Psoas muscle (tissue), 8 donors: ENCODE measurements around the gene TPPP3. TPM values are rescaled to one million over a fixed set of nuclear protein-coding genes. Genes with fewer than 3 reads are reported as not detected.
A peak's percentile ranks its signal among the peaks of the same experiment; 100 is the strongest.
"Not testable (repeated sequence)": the region's sequence is repeated elsewhere in the genome, so short reads cannot be mapped to it uniquely, and the experiment has no call there.

Source experiments
- ATAC-seq, 4 donors: fragments of 200-7000 bp; cut with Tn5 transposase; one replicate each; pipeline ENCODE4 v1.9.1; 2020; ENCODE audit warnings: moderate library complexity in 3 of 4, mild to moderate bottlenecking in 2 of 4
- DNase-seq, 2 donors: peaks; one replicate each; pipeline ENCODE4 v3.0.0-alpha.2; 2020
- H3K27ac ChIP-seq: fragments of 200-600 bp; one replicate; pipeline ENCODE4 v1.8.0; 2022
- H3K27me3 ChIP-seq, 3 donors: fragments of 200-600 bp in 1 of 3; one replicate each; pipeline versions ENCODE4 v1.6.1 to v1.8.0; 2013 to 2022; ENCODE audit warnings: low read length in 2 of 3, mild to moderate bottlenecking in 2 of 3, moderate library complexity in 1 of 3; ENCODE audit not compliant: insufficient read depth in 3 of 3
- H3K36me3 ChIP-seq, 2 donors: fragments of 200-600 bp in 1 of 2; one replicate each; pipeline versions ENCODE4 v1.6.1 to v1.8.0; 2013 to 2022; ENCODE audit warnings: low read depth in 1 of 2, mild to moderate bottlenecking in 1 of 2, moderate library complexity in 1 of 2; ENCODE audit not compliant: insufficient read depth in 1 of 2
- H3K4me1 ChIP-seq: fragments of 200-600 bp; one replicate; pipeline ENCODE4 v1.8.0; 2022
- H3K4me3 ChIP-seq: fragments of 200-600 bp; one replicate; pipeline ENCODE4 v1.8.0; 2022; ENCODE audit warnings: mild to moderate bottlenecking
- H3K9me3 ChIP-seq: fragments of 200-600 bp; one replicate; pipeline ENCODE4 v1.8.0; 2022
- CTCF ChIP-seq: fragments of 200-600 bp; IDR thresholded peaks from one replicate; pipeline ENCODE4 v1.8.0; 2022; ENCODE audit warnings: antibody characterized with exemption
- WGBS, 3 donors: extraction: QIAGEN DNeasy Blood & Tissue Kit; methylation state at CpG; one replicate each; pipeline versions ENCODE4 v1.1.6 to v1.1.7; 2013; 5-methylcytosine and 5-hydroxymethylcytosine counted together
- intact Hi-C, 2 donors: fragments of 100-400 bp; cut with DNase I; formaldehyde crosslinking; loops; one replicate each; pipeline versions ENCODE4 v1.11.0 to v1.14.2; 2022
- polyA plus RNA-seq, 3 donors: library from polyadenylated mRNA; stranded (reverse); fragments of 200-250 nt; gene quantifications; one replicate each; pipeline ENCODE4 v1.2.3, GENCODE V29; 2013
- total RNA-seq, 4 donors: library from RNA; stranded (reverse); fragmentation: NEBNext Ultra II Directional in 2 of 4; extraction: Animal tissue kit (Norgen Biotek cat#: 25700) in 2 of 4; gene quantifications; one replicate each; pipeline versions ENCODE4 v1.2.1 to v1.2.4, GENCODE V29; 2021 to 2023
- donor health status: healthy with polysubstance abuse.
- donor health status: DM: no; HTN: no; CAD: no; lungs with moderate emphysema.
- donor health status: Bipolar disorder and iron deficiency.
- donor health status: healthy.
- donor health status: DM: yes; HTN: yes; CAD: no.
- donor health status: DM: no; HTN: no; CAD: no.
- donor health status: DM: no; HTN: no; CAD: no.
- donor health status: DM: yes; HTN: yes; CAD: no.

Gene TPPP3
- total and polyA plus RNA-seq, 7 donors, result 5.3 to 36.4 (median 21.4) TPM

GRCh38 chr16:67378642-67379041 is 14.7 kb downstream of the TPPP3 start:
- no peak for DNase-seq
- no peak for TF ChIP-seq CTCF
- intact Hi-C loops, result no loop called here

GRCh38 chr16:67376012-67376411 is 17.3 kb downstream of the TPPP3 start:
- H3K9me3 ChIP-seq, ATAC-seq, H3K27ac ChIP-seq, intact Hi-C loops, H3K36me3 ChIP-seq, DNase-seq, H3K27me3 ChIP-seq, H3K4me3 ChIP-seq: not testable (repeated sequence)
- H3K4me1 ChIP-seq, result peaks cover 14% of the 10 kb centered on the region
- 83 to 90% (median 87%) methylated on average over 11 of the region's 11 CpGs for WGBS, 3 donors

More at GRCh38 chr16:67378642-67379041, 14.7 kb downstream of the TPPP3 start:
- Histone ChIP-seq H3K27ac (peak overlapping the region; percentile 70), H3K4me3 (no peak overlapping the region), H3K36me3 (no peaks in the 10 kb centered on the region), H3K4me1 (peaks cover 14% of the 10 kb centered on the region), H3K9me3 (no peaks in the 10 kb centered on the region), H3K27me3 (no peaks in the 10 kb centered on the region)
- ATAC-seq, result peak; percentile 86 to 94 (median 92)
- 20 to 33% (median 21%) methylated on average over 1 of the region's 1 CpG for WGBS, 3 donors

GRCh38 chr16:67372664-67373063 is 20.6 kb downstream of the TPPP3 start:
- peak; percentile 32 for TF ChIP-seq CTCF
- peak in 1 of 4 donors; percentile 58 for ATAC-seq
- H3K27me3 ChIP-seq, result no peaks in the 10 kb centered on the region

GRCh38 chr16:67370661-67371060 is 22.6 kb downstream of the TPPP3 start:
- 84 to 88% (median 86%) methylated on average over 4 of the region's 4 CpGs for WGBS, 3 donors
- Histone ChIP-seq H3K4me3 (no peak overlapping the region), H3K27me3 (peaks cover 0 to 3% (median 0%) of the 10 kb centered on the region in 3 donors), H3K36me3 (no peaks in the 10 kb centered on the region), H3K27ac (no peak overlapping the region), H3K9me3 (no peaks in the 10 kb centered on the region), H3K4me1 (no peaks in the 10 kb centered on the region)
- TF ChIP-seq CTCF, result no peak
- no peak for DNase-seq
- intact Hi-C loops, result loop anchor here in 1 of 2 donors (5.0 kb wide), 1 partner anchor 47 kb away; the partner anchor contains the start of gene ZDHHC1
- no peak for ATAC-seq

More at GRCh38 chr16:67372664-67373063, 20.6 kb downstream of the TPPP3 start:
- no peaks in the 10 kb centered on the region for H3K4me1 ChIP-seq
- H3K9me3 ChIP-seq, result no peaks in the 10 kb centered on the region
- intact Hi-C loops, result loop anchor here in 1 of 2 donors (5.0 kb wide), 1 partner anchor 45 kb away; the partner anchor contains the start of gene ZDHHC1
- no peaks in the 10 kb centered on the region for H3K36me3 ChIP-seq
- H3K27ac ChIP-seq, result no peak overlapping the region
- no peak for DNase-seq
- no peak overlapping the region for H3K4me3 ChIP-seq

GRCh38 chr16:67364600-67365235 is 28.6 kb downstream of the TPPP3 start:
- DNase-seq (no peak), ATAC-seq (no peak)
- Histone ChIP-seq H3K27ac (no peak overlapping the region), H3K9me3 (no peaks in the 10 kb centered on the region), H3K4me1 (no peaks in the 10 kb centered on the region), H3K36me3 (no peaks in the 10 kb centered on the region), H3K4me3 (no peak overlapping the region), H3K27me3 (peaks cover 0 to 3% (median 0%) of the 10 kb centered on the region in 3 donors)
- intact Hi-C loops, result loop anchor here in 1 of 2 donors (5.0 kb wide), 1 partner anchor 98 kb away; no protein-coding TSS in a partner anchor
- TF ChIP-seq CTCF, result no peak
